ENCODE measurements around the gene NRG2.

DNA sequence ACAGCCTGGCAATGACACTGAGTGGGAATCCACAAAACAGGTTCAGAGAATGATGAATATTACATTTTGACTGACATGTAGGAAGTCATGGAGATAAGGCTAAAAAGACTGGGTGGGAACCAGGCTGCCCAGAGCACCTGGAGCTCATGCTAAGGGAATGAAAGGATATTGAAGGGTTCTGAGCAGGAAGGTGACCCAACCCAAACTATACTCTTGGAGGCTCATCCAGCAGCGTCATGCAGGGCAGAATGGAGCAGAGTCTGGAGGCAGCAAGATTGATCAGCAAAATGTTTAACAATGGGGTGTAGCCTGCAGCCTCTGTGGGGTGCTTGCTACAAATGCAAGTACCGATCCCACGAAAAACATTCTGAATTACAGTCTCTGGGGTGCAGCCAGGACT is 127.3 kb downstream of the NRG2 start:
- TF ChIP-seq, protein P1, sequence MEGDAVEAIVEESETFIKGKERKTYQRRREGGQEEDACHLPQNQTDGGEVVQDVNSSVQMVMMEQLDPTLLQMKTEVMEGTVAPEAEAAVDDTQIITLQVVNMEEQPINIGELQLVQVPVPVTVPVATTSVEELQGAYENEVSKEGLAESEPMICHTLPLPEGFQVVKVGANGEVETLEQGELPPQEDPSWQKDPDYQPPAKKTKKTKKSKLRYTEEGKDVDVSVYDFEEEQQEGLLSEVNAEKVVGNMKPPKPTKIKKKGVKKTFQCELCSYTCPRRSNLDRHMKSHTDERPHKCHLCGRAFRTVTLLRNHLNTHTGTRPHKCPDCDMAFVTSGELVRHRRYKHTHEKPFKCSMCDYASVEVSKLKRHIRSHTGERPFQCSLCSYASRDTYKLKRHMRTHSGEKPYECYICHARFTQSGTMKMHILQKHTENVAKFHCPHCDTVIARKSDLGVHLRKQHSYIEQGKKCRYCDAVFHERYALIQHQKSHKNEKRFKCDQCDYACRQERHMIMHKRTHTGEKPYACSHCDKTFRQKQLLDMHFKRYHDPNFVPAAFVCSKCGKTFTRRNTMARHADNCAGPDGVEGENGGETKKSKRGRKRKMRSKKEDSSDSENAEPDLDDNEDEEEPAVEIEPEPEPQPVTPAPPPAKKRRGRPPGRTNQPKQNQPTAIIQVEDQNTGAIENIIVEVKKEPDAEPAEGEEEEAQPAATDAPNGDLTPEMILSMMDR (IDR thresholded peaks at IDR 0.05), result no peak
- TF ChIP-seq POLR2A (IDR thresholded peaks at IDR 0.05), result no peak
